ENCODE results near the gene AKR1C2. TPM values are rescaled to one million over a fixed set of nuclear protein-coding genes. Genes with fewer than 3 reads are reported as not detected.
"Not testable (repeated sequence)": the region's sequence is repeated elsewhere in the genome, so short reads cannot be mapped to it uniquely, and the experiment has no call there.

The AKR1C2 gene
- total and polyA plus RNA-seq, 2 experiments from 2014 or later: 13.7 to 20.9 TPM

DNA sequence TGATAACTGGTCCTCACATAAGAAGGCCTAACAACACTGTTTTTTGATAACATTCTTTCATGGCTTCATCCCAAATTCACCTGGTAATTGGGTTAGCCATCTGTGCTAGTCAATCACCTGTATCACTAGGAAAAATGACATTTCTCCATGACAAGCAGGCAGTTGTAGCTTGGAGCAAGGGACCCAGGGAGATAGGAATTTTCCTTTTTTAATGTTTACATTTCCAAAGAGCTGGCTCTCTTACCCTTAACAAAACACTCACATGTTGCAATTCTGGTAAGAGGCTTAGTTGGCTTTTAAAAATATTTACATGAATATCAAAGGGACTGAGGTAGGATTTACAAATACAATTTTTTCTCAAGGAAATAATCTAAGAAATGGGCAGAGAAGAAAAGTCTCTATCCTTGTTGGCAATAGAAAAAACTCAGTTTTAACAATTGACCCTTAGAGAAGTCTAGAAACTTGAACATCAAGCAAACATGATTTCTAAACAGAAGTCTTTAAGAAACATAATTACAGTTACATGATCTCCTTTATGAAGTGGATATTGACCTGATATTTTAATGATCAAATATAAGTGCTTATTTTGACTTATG, 56.5 kb downstream of the AKR1C2 start:
- H3K36me3 ChIP-seq (ENCODE audit: low read depth): no peaks in the 10 kb centered on the region
- no peaks in the 10 kb centered on the region for H4K20me1 ChIP-seq (ENCODE audit: insufficient read depth)
- peak overlapping the region; percentile 66 for H3K9ac ChIP-seq
- H3K4me1 ChIP-seq (ENCODE audit: insufficient read depth): peaks cover 51% of the 10 kb centered on the region
- H3K27me3 ChIP-seq (replicated peaks; ENCODE audit: insufficient read depth): no peaks in the 10 kb centered on the region
- in situ Hi-C loops (cut with MboI): no loop called here
- no peaks in the 10 kb centered on the region for H3K9me3 ChIP-seq (ENCODE audit: low read depth)
- H3F3A ChIP-seq (ENCODE audit: insufficient read depth): peaks cover 34% of the 10 kb centered on the region
- H3K4me2 ChIP-seq (ENCODE audit: unreplicated experiment): peak overlapping the region; percentile 62
- H3K79me2 ChIP-seq (ENCODE audit: insufficient read depth): no peaks in the 10 kb centered on the region
- H3K27ac ChIP-seq: peak overlapping the region; percentile 92
- H3K9me2 ChIP-seq (ENCODE audit: insufficient read depth): no peaks in the 10 kb centered on the region
- H3K4me3 ChIP-seq: peak overlapping the region; percentile 17; the same call in 1 of the 2 replicates
- peak; percentile 60 for DNase-seq
- 0 out of 2 replicates have a peak overlapping the region, but pooled peaks have one; percentile 4 for H2AFZ ChIP-seq
- TF ChIP-seq EZH2 (IDR thresholded peaks at IDR 0.05; ENCODE audit: insufficient read depth, poor library complexity, severe bottlenecking) (no peak), EZH2phosphoT487 (IDR thresholded peaks at IDR 0.05; ENCODE audit: insufficient read depth, low read depth) (no peak)

DNA sequence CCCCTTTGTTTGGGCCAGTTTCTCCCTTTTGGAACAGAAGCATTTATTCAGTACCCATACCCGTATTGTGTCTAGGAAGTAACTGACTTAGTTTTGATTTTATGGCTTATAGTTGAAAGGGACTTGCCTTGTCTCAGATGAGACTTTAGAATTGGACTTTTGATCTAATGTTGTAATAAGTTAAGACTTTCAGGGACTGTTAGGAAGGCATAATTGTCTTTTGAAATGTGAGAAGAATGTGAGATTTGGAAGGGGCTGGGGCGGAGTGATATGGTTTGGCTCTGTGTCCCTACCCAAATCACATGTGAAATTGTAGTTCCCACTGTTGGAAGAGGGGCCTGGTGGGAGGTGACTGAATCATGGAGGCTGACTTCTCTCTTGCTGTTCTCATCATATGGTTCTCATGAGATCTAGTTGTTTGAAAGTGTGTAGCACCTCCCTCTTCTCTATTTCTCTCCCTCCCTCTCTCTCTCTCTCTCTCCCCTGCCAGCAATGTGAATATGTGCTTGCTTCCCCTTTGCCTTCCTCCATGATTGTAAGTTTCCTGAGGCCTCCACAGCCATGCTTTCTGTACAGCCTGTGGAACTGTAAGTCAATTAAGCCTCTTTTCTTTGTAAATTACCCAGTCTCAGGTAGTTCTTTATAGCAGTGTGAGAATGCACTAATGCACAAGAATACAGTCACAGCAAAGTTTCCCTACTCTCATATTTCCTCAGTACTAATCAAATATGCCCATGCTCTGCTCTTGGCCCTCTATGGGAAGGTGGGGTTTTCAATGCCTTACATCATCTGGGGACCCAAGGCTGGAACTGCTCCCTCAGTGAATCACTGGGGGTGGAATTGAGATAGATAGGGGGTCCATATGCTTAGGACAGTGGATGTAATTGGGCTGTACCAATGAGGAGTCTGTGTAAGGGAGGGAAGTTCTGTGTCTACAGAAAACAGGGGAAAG, 57.6 kb downstream of the AKR1C2 start:
- in situ Hi-C loops (cut with MboI): no loop called here
- TF ChIP-seq EZH2 (IDR thresholded peaks at IDR 0.05; ENCODE audit: insufficient read depth, poor library complexity, severe bottlenecking) (no peak), EZH2phosphoT487 (IDR thresholded peaks at IDR 0.05; ENCODE audit: insufficient read depth, low read depth) (no peak)
- Histone ChIP-seq H3K79me2 (ENCODE audit: insufficient read depth) (no peaks in the 10 kb centered on the region), H2AFZ (no peak overlapping the region), H3K27ac (no peak overlapping the region), H3K9me3 (ENCODE audit: low read depth) (no peaks in the 10 kb centered on the region), H3K4me3 (no peak overlapping the region), H3K27me3 (replicated peaks; ENCODE audit: insufficient read depth) (no peaks in the 10 kb centered on the region), H3K9me2 (ENCODE audit: insufficient read depth) (no peaks in the 10 kb centered on the region), H3K4me2 (ENCODE audit: unreplicated experiment) (no peak overlapping the region), H3K9ac (no peak overlapping the region), H4K20me1 (ENCODE audit: insufficient read depth) (no peaks in the 10 kb centered on the region), H3K36me3 (ENCODE audit: low read depth) (no peaks in the 10 kb centered on the region), H3F3A (ENCODE audit: insufficient read depth) (peaks cover 40% of the 10 kb centered on the region), H3K4me1 (ENCODE audit: insufficient read depth) (peaks cover 61% of the 10 kb centered on the region)
- 88 to 93% methylated on average over 2 of the region's 2 CpGs for WGBS, 2 experiments (ENCODE audit: low coverage in 1 of 2, low lambda C conversion rate in 2 of 2, missing lambda C conversion rate in 2 of 2)
- DNase-seq: peak; percentile 3

DNA sequence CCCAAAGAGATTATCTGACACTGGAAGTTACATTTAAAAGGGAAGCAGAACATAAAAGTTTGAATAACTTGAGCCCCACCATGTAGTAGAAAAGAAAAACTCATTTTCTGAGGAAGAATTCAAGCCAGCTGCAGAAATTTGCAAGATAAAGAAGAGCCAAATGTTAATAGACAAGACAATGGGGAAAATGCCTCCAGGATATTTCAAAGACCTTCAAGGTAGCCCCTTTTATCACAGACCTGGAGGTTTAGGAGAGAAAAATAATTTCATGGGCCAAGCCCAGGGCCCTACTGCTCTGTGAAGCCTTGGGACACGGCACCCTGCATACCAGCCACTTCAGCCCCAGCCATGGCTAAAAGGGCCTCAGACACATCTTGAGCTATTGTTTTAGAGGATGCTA, 58.8 kb downstream of the AKR1C2 start:
- Histone ChIP-seq H3K27ac (no peak overlapping the region), H3K4me3 (no peak overlapping the region), H3K9me3 (ENCODE audit: low read depth) (no peaks in the 10 kb centered on the region), H3K27me3 (replicated peaks; ENCODE audit: insufficient read depth) (no peaks in the 10 kb centered on the region), H3K9ac (no peak overlapping the region), H3K9me2 (ENCODE audit: insufficient read depth) (no peaks in the 10 kb centered on the region), H3K36me3 (ENCODE audit: low read depth) (no peaks in the 10 kb centered on the region), H3K4me1 (ENCODE audit: insufficient read depth) (peaks cover 70% of the 10 kb centered on the region), H4K20me1 (ENCODE audit: insufficient read depth) (no peaks in the 10 kb centered on the region), H3K4me2 (ENCODE audit: unreplicated experiment) (no peak overlapping the region), H2AFZ (0 out of 2 replicates have a peak overlapping the region, but pooled peaks have one; percentile 23), H3K79me2 (ENCODE audit: insufficient read depth) (no peaks in the 10 kb centered on the region), H3F3A (ENCODE audit: insufficient read depth) (peaks cover 42% of the 10 kb centered on the region)
- DNase-seq: no peak
- TF ChIP-seq EZH2 (IDR thresholded peaks at IDR 0.05; ENCODE audit: insufficient read depth, poor library complexity, severe bottlenecking) (no peak), EZH2phosphoT487 (IDR thresholded peaks at IDR 0.05; ENCODE audit: insufficient read depth, low read depth) (no peak)
- in situ Hi-C loops (cut with MboI): no loop called here
- WGBS, 2 experiments (ENCODE audit: low coverage in 1 of 2, low lambda C conversion rate in 2 of 2, missing lambda C conversion rate in 2 of 2): 100% methylated on average over 1 of the region's 1 CpG

- peak; percentile 41 for DNase-seq
- H3K27me3 ChIP-seq (replicated peaks; ENCODE audit: insufficient read depth): no peaks in the 10 kb centered on the region
- H3K4me2 ChIP-seq (ENCODE audit: unreplicated experiment): peak overlapping the region; percentile 3
- peaks cover 77% of the 10 kb centered on the region for H3K4me1 ChIP-seq (ENCODE audit: insufficient read depth)
- no peaks in the 10 kb centered on the region for H4K20me1 ChIP-seq (ENCODE audit: insufficient read depth)
- no peaks in the 10 kb centered on the region for H3K79me2 ChIP-seq (ENCODE audit: insufficient read depth)
- no peaks in the 10 kb centered on the region for H3K36me3 ChIP-seq (ENCODE audit: low read depth)
- H3K9me3 ChIP-seq (ENCODE audit: low read depth): no peaks in the 10 kb centered on the region
- peaks cover 47% of the 10 kb centered on the region for H3F3A ChIP-seq (ENCODE audit: insufficient read depth)
- 22 to 36% methylated on average over 2 of the region's 2 CpGs for WGBS, 2 experiments (ENCODE audit: low coverage in 1 of 2, low lambda C conversion rate in 2 of 2, missing lambda C conversion rate in 2 of 2)
- peak overlapping the region; percentile 23; the same call in 1 of the 2 replicates for H2AFZ ChIP-seq
- no peaks in the 10 kb centered on the region for H3K9me2 ChIP-seq (ENCODE audit: insufficient read depth)
- peak overlapping the region; percentile 70; the same call in 1 of the 2 replicates for H3K9ac ChIP-seq
- H3K4me3 ChIP-seq: no peak overlapping the region
- in situ Hi-C loops (cut with MboI): no loop called here
- no peak for TF ChIP-seq EZH2 (IDR thresholded peaks at IDR 0.05; ENCODE audit: insufficient read depth, poor library complexity, severe bottlenecking)
- TF ChIP-seq EZH2phosphoT487 (IDR thresholded peaks at IDR 0.05; ENCODE audit: insufficient read depth, low read depth): no peak
- peak overlapping the region; percentile 90 for H3K27ac ChIP-seq
Measured at GRCh38 chr10:4943821-4944220, 59.8 kb downstream of the AKR1C2 start.

GRCh38 chr10:4943416-4943815, 60.2 kb downstream of the AKR1C2 start:
- H3K9me3 ChIP-seq (ENCODE audit: low read depth); H3K9me2 ChIP-seq (ENCODE audit: insufficient read depth); H3K4me3 ChIP-seq; in situ Hi-C loops (cut with MboI); H4K20me1 ChIP-seq (ENCODE audit: insufficient read depth); H3K79me2 ChIP-seq (ENCODE audit: insufficient read depth); H3K27me3 ChIP-seq (replicated peaks; ENCODE audit: insufficient read depth); H3K36me3 ChIP-seq (ENCODE audit: low read depth): not testable (repeated sequence)
- DNase-seq: peak; percentile 2
- peak overlapping the region; percentile 70 for H3K9ac ChIP-seq
- H3F3A ChIP-seq (ENCODE audit: insufficient read depth): peaks cover 43% of the 10 kb centered on the region
- peak overlapping the region; percentile 3 for H3K4me2 ChIP-seq (ENCODE audit: unreplicated experiment)
- H2AFZ ChIP-seq: peak overlapping the region; percentile 23; the same call in 1 of the 2 replicates
- peak overlapping the region; percentile 90 for H3K27ac ChIP-seq
- peaks cover 73% of the 10 kb centered on the region for H3K4me1 ChIP-seq (ENCODE audit: insufficient read depth)

GRCh38 chr10:4942931-4943330, 60.7 kb downstream of the AKR1C2 start:
- peaks cover 68% of the 10 kb centered on the region for H3K4me1 ChIP-seq (ENCODE audit: insufficient read depth)
- WGBS, 2 experiments (ENCODE audit: low coverage in 1 of 2, low lambda C conversion rate in 2 of 2, missing lambda C conversion rate in 2 of 2): 0% methylated on average over 2 of the region's 2 CpGs

More at GRCh38 chr10:4942931-4943330, 60.7 kb downstream of the AKR1C2 start:
- H3K4me3 ChIP-seq; H3K9me2 ChIP-seq (ENCODE audit: insufficient read depth); H3K36me3 ChIP-seq (ENCODE audit: low read depth); H3K79me2 ChIP-seq (ENCODE audit: insufficient read depth); H3K9me3 ChIP-seq (ENCODE audit: low read depth); H3K27me3 ChIP-seq (replicated peaks; ENCODE audit: insufficient read depth); H4K20me1 ChIP-seq (ENCODE audit: insufficient read depth); in situ Hi-C loops (cut with MboI): not testable (repeated sequence)
- Histone ChIP-seq H3K9ac (peak overlapping the region; percentile 70), H2AFZ (peak overlapping the region; percentile 49; the same call in 1 of the 2 replicates), H3K4me2 (ENCODE audit: unreplicated experiment) (peak overlapping the region; percentile 49), H3F3A (ENCODE audit: insufficient read depth) (peaks cover 38% of the 10 kb centered on the region), H3K27ac (peak overlapping the region; percentile 90)
- DNase-seq: peak; percentile 86
